ENCODE data around the gene NHLRC1.

- TF ChIP-seq CTCF (IDR thresholded peaks at IDR 0.05) (no peak), POLR2A (IDR thresholded peaks at IDR 0.05) (no peak)
These were observed 43.3 kb upstream of the NHLRC1 start for GRCh38 chr6:18165751-18166150.
